ENCODE data around the gene CTDSPL.

Gene CTDSPL

DNA sequence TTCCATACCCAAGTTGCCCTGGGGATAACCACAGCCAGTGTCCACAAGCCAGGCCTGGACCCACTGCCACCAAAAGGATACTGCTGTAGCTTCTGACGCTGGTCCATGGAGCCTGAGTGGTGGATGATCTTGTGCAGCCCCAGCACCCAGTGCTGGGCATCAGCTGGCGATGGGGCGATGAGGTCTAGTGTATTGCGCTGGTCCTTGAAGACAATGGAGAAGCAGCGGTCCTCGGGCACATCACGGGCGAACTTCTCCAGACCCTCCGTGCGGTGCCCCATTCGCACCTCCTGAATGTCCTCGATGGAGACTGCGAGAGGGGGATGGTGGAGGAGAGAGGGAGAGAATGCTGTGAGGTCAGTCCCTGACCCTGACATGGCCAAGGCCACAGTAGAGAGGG lies 154.7 kb downstream of the CTDSPL start:
- Histone ChIP-seq H3K79me2 (ENCODE audit: control insufficient read depth, insufficient read depth, low read length) (no peaks in the 10 kb centered on the region), H2BK5ac (ENCODE audit: low read length) (no peak overlapping the region)

GRCh38 chr3:38016847-38017444 lies 155.3 kb downstream of the CTDSPL start:
- H3K18ac ChIP-seq (ENCODE audit: low read length): no peak overlapping the region
- H3K27me3 ChIP-seq (ENCODE audit: insufficient read depth, low read length, poor library complexity): no peaks in the 10 kb centered on the region
- no peak overlapping the region for H3K4me2 ChIP-seq (ENCODE audit: low read length)
- no peak overlapping the region for H3K4me3 ChIP-seq (ENCODE audit: low read length)
- no peaks in the 10 kb centered on the region for H3K79me2 ChIP-seq (ENCODE audit: control insufficient read depth, insufficient read depth, low read length)
- H2BK120ac ChIP-seq (ENCODE audit: low read depth, low read length): no peak overlapping the region
- H3K23ac ChIP-seq (ENCODE audit: low read length): no peak overlapping the region
- H2BK15ac ChIP-seq (replicated peaks; ENCODE audit: low read depth): no peak overlapping the region
- no peak overlapping the region for H3K56ac ChIP-seq (ENCODE audit: low read length)
- H3K9ac ChIP-seq (ENCODE audit: low read length): no peak overlapping the region
- no peak overlapping the region for H4K8ac ChIP-seq (ENCODE audit: low read depth, low read length)
- H4K5ac ChIP-seq (ENCODE audit: low read length): no peak overlapping the region
- H3K4me1 ChIP-seq (ENCODE audit: control insufficient read depth, low read depth, low read length): no peaks in the 10 kb centered on the region
- H2AK5ac ChIP-seq (ENCODE audit: low read length): no peak overlapping the region
- H2BK5ac ChIP-seq (ENCODE audit: low read length): no peak overlapping the region
- no peaks in the 10 kb centered on the region for H3K79me1 ChIP-seq (ENCODE audit: low read length)
- no peaks in the 10 kb centered on the region for H3K36me3 ChIP-seq (ENCODE audit: control insufficient read depth, insufficient read depth, low read length)
- DNase-seq: no peak
- WGBS (ENCODE audit: extremely low coverage, insufficient coverage, low lambda C conversion rate): no CpG with 5 or more reads among the region's 6 CpGs
- no peak overlapping the region for H3K27ac ChIP-seq (ENCODE audit: low read depth, low read length)
- no peak overlapping the region for H3K4ac ChIP-seq (ENCODE audit: low read depth, low read length)

More for the DNA sequence above, 154.7 kb downstream of the CTDSPL start:
- Histone ChIP-seq H3K4me2 (ENCODE audit: low read length) (no peak overlapping the region), H2BK15ac (replicated peaks; ENCODE audit: low read depth) (no peak overlapping the region), H3K9ac (ENCODE audit: low read length) (no peak overlapping the region), H3K79me1 (ENCODE audit: low read length) (no peaks in the 10 kb centered on the region), H4K8ac (ENCODE audit: low read depth, low read length) (no peak overlapping the region), H3K23ac (ENCODE audit: low read length) (no peak overlapping the region), H3K27me3 (ENCODE audit: insufficient read depth, low read length, poor library complexity) (no peaks in the 10 kb centered on the region), H3K4me3 (ENCODE audit: low read length) (no peak overlapping the region), H3K4me1 (ENCODE audit: control insufficient read depth, low read depth, low read length) (no peaks in the 10 kb centered on the region), H3K36me3 (ENCODE audit: control insufficient read depth, insufficient read depth, low read length) (no peaks in the 10 kb centered on the region), H2AK5ac (ENCODE audit: low read length) (no peak overlapping the region), H2BK120ac (ENCODE audit: low read depth, low read length) (no peak overlapping the region), H3K56ac (ENCODE audit: low read length) (no peak overlapping the region), H3K18ac (ENCODE audit: low read length) (no peak overlapping the region), H4K5ac (ENCODE audit: low read length) (no peak overlapping the region), H3K27ac (ENCODE audit: low read depth, low read length) (no peak overlapping the region), H3K4ac (ENCODE audit: low read depth, low read length) (no peak overlapping the region)
- no peak for DNase-seq
- no CpG with 5 or more reads among the region's 13 CpGs for WGBS (ENCODE audit: extremely low coverage, insufficient coverage, low lambda C conversion rate)

- Histone ChIP-seq H3K4me3 (ENCODE audit: low read length) (no peak overlapping the region), H3K4me1 (ENCODE audit: control insufficient read depth, low read depth, low read length) (no peaks in the 10 kb centered on the region), H3K79me2 (ENCODE audit: control insufficient read depth, insufficient read depth, low read length) (no peaks in the 10 kb centered on the region), H2BK5ac (ENCODE audit: low read length) (no peak overlapping the region), H2AK5ac (ENCODE audit: low read length) (no peak overlapping the region), H3K23ac (ENCODE audit: low read length) (no peak overlapping the region), H3K36me3 (ENCODE audit: control insufficient read depth, insufficient read depth, low read length) (no peaks in the 10 kb centered on the region), H3K18ac (ENCODE audit: low read length) (no peak overlapping the region), H2BK15ac (replicated peaks; ENCODE audit: low read depth) (no peak overlapping the region), H3K27me3 (ENCODE audit: insufficient read depth, low read length, poor library complexity) (no peaks in the 10 kb centered on the region), H3K9ac (ENCODE audit: low read length) (no peak overlapping the region), H3K79me1 (ENCODE audit: low read length) (no peaks in the 10 kb centered on the region), H3K56ac (ENCODE audit: low read length) (no peak overlapping the region), H3K4ac (ENCODE audit: low read depth, low read length) (no peak overlapping the region), H2BK120ac (ENCODE audit: low read depth, low read length) (no peak overlapping the region), H4K5ac (ENCODE audit: low read length) (no peak overlapping the region), H3K27ac (ENCODE audit: low read depth, low read length) (no peak overlapping the region), H3K4me2 (ENCODE audit: low read length) (no peak overlapping the region), H4K8ac (ENCODE audit: low read depth, low read length) (no peak overlapping the region)
- no peak for DNase-seq
- WGBS (ENCODE audit: extremely low coverage, insufficient coverage, low lambda C conversion rate): no CpG with 5 or more reads among the region's 9 CpGs
Observed at GRCh38 chr3:38017445-38018295, 156.0 kb downstream of the CTDSPL start.

DNA sequence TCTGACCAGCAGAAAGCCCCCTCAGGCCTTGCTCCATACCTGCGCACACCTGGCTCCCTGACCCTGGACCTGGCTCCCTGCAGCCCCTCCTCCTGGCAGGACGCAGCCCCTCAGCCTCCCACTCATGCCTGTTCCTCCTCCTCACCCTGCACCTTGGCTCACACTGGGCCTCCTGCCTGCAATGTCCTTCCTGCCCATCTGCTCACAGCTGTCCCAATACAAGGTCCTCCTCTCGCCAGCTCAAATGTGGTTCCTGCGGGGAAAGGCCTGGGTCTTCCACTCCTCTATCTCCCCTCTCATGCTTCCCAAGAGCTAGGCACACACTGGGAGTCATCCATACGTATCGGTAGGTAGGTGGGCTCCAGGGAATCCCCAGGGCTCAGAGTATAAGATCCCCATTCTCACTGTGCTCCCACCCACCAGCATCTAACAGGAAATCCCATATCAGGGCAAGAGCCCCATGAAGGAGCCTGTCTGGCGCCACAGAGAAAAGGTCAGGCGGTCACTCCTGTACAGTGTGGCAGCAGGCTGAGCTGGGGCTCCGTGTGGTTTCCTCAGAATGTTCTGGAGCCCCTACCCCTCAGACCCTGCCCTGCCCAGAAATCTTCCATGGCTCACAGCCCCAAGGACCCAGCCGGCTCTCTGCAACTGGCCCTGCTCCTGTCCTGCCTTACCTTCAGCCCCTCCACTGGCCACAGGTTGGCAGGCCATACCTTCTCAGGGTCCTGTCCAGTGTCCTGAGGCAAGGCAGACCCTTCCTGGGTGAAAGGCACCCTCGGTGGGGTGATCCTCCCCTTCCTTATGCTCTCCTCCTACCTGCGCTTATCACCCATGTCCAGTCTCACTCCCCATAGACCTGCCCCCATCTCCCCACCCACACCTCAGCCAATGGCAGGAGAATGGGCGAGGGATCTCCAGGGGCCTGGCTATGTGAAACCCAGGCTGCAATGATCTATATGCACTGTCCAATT lies 156.9 kb downstream of the CTDSPL start:
- no CpG with 5 or more reads among the region's 13 CpGs for WGBS (ENCODE audit: extremely low coverage, insufficient coverage, low lambda C conversion rate)
- Histone ChIP-seq H3K18ac (ENCODE audit: low read length) (no peak overlapping the region), H3K4me2 (ENCODE audit: low read length) (no peak overlapping the region), H3K23ac (ENCODE audit: low read length) (no peak overlapping the region), H3K56ac (ENCODE audit: low read length) (no peak overlapping the region), H4K5ac (ENCODE audit: low read length) (no peak overlapping the region), H3K79me2 (ENCODE audit: control insufficient read depth, insufficient read depth, low read length) (no peaks in the 10 kb centered on the region), H4K8ac (ENCODE audit: low read depth, low read length) (no peak overlapping the region), H3K79me1 (ENCODE audit: low read length) (no peaks in the 10 kb centered on the region), H3K36me3 (ENCODE audit: control insufficient read depth, insufficient read depth, low read length) (no peaks in the 10 kb centered on the region), H3K27ac (ENCODE audit: low read depth, low read length) (no peak overlapping the region), H2BK120ac (ENCODE audit: low read depth, low read length) (no peak overlapping the region), H3K4me3 (ENCODE audit: low read length) (no peak overlapping the region), H2BK15ac (replicated peaks; ENCODE audit: low read depth) (no peak overlapping the region), H2AK5ac (ENCODE audit: low read length) (no peak overlapping the region), H3K9ac (ENCODE audit: low read length) (no peak overlapping the region), H2BK5ac (ENCODE audit: low read length) (no peak overlapping the region), H3K4me1 (ENCODE audit: control insufficient read depth, low read depth, low read length) (peaks cover under 1% of the 10 kb centered on the region), H3K27me3 (ENCODE audit: insufficient read depth, low read length, poor library complexity) (no peaks in the 10 kb centered on the region), H3K4ac (ENCODE audit: low read depth, low read length) (no peak overlapping the region)
- DNase-seq: no peak

DNA sequence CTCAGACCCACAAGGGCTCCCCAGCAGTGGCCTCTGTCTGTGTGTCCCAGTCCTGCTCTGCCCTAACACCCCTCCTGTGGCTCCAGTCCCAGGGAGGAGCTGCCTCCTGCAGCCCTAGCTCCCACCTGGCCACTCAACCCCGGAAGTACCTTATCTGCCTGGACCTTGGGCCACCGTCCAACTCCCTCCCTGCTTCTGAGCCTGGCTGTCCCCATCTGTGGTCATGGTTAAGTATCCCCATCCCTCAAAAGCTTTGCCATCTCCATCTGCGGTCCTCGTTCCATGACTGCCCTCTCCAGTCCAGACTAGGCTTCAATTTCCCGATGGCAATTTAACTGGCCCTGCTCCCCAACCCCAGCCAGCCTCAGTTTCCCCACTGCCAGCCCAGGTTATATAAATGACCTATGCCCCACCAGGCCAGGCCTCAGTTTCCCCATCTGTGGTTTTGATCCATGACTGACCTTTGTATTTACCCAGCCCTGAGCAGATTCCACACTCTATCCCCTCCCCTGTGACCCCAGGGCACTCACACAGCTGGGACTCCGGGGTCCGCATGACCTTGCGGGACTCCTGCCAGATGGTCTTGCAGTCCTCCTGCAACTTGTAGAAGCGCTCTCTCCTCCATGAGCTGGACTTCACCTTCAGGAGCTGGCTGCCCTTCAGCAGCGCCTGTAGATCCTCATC lies 158.1 kb downstream of the CTDSPL start:
- DNase-seq: no peak
- Histone ChIP-seq H2BK15ac (replicated peaks; ENCODE audit: low read depth) (no peak overlapping the region), H3K18ac (ENCODE audit: low read length) (no peak overlapping the region), H3K36me3 (ENCODE audit: control insufficient read depth, insufficient read depth, low read length) (no peaks in the 10 kb centered on the region), H3K9ac (ENCODE audit: low read length) (no peak overlapping the region), H3K27me3 (ENCODE audit: insufficient read depth, low read length, poor library complexity) (no peaks in the 10 kb centered on the region), H4K8ac (ENCODE audit: low read depth, low read length) (no peak overlapping the region), H3K4ac (ENCODE audit: low read depth, low read length) (no peak overlapping the region), H3K23ac (ENCODE audit: low read length) (no peak overlapping the region), H4K5ac (ENCODE audit: low read length) (no peak overlapping the region), H3K4me1 (ENCODE audit: control insufficient read depth, low read depth, low read length) (peaks cover 3% of the 10 kb centered on the region), H2AK5ac (ENCODE audit: low read length) (no peak overlapping the region), H2BK5ac (ENCODE audit: low read length) (no peak overlapping the region), H3K4me3 (ENCODE audit: low read length) (no peak overlapping the region), H3K79me1 (ENCODE audit: low read length) (no peaks in the 10 kb centered on the region), H2BK120ac (ENCODE audit: low read depth, low read length) (no peak overlapping the region), H3K79me2 (ENCODE audit: control insufficient read depth, insufficient read depth, low read length) (no peaks in the 10 kb centered on the region), H3K4me2 (ENCODE audit: low read length) (no peak overlapping the region), H3K56ac (ENCODE audit: low read length) (no peak overlapping the region), H3K27ac (ENCODE audit: low read depth, low read length) (no peak overlapping the region)
- WGBS (ENCODE audit: extremely low coverage, insufficient coverage, low lambda C conversion rate): no CpG with 5 or more reads among the region's 10 CpGs
